Panc1 (cell line): ENCODE results near the gene MADCAM1. TPM values are rescaled to one million over a fixed set of nuclear protein-coding genes. Genes with fewer than 3 reads are reported as not detected.

Experiments used
- ATAC-seq: fragments of 200-7000 bp; cut with Tn5 transposase; 2 replicates; pipeline ENCODE4 v1.9.1; 2020; ENCODE audit warnings: mild to moderate bottlenecking, moderate library complexity
- BruUV-seq: library from RNA; stranded (reverse); fragments of 400-500 nt; replicated peaks from 2 replicates; lab custom pipeline; 2021; lab: Mats Ljungman, UMichigan
- CTCF ChIA-PET: fragments of 300-600 bp; sonication (Branson Sonifier 250); formaldehyde crosslinking; loops from one replicate; lab custom pipeline; 2022; ENCODE audit warnings: antibody characterized with exemption; lab: Charles Lee
- POLR2A ChIA-PET: fragments of 300-600 bp; sonication (Branson Sonifier 250); formaldehyde crosslinking; loops from one replicate; lab custom pipeline; 2022; ENCODE audit warnings: antibody characterized with exemption; lab: Charles Lee
- DNase-seq: peaks from one replicate; pipeline ENCODE4 v3.0.0-alpha.2; 2010; ENCODE audit warnings: low read depth, low spot score
- H3K27ac ChIP-seq: 2 replicates; pipeline ENCODE4 v1.5.1; 2011; ENCODE audit warnings: mild to moderate bottlenecking, low read length, inconsistent platforms
- H3K27me3 ChIP-seq: fragments of 200-500 bp; sonication (Bioruptor generic); 2 replicates; pipeline ENCODE4 v1.6.0; 2014; ENCODE audit warnings: low read length, inconsistent platforms; ENCODE audit not compliant: control insufficient read depth, insufficient read depth
- H3K36me3 ChIP-seq: fragments of 200-500 bp; sonication (Bioruptor generic); 2 replicates; pipeline ENCODE4 v1.5.1; 2014; ENCODE audit warnings: inconsistent platforms, mild to moderate bottlenecking, low read length, moderate library complexity; ENCODE audit not compliant: control insufficient read depth, insufficient read depth
- H3K4me1 ChIP-seq: 2 replicates; pipeline ENCODE4 v1.5.1; 2011; ENCODE audit warnings: inconsistent platforms, mild to moderate bottlenecking, low read length, moderate library complexity; ENCODE audit not compliant: control insufficient read depth, insufficient read depth
- H3K4me3 ChIP-seq, 2 experiments: 2 replicates each; pipeline ENCODE4 v1.5.1; 2011 to 2012; ENCODE audit warnings: low read depth in 2 of 2, low read length in 2 of 2, mild to moderate bottlenecking in 2 of 2, inconsistent platforms in 1 of 2, moderate library complexity in 1 of 2
- H3K9me3 ChIP-seq: fragments of 200-500 bp; sonication (Bioruptor generic); 2 replicates; pipeline ENCODE4 v1.5.1; 2014; ENCODE audit warnings: low read depth, mild to moderate bottlenecking, inconsistent platforms, low read length, moderate library complexity; ENCODE audit not compliant: control insufficient read depth, insufficient read depth
- POLR2AphosphoS5 ChIP-seq: IDR thresholded peaks from 2 replicates; pipeline ENCODE4 v1.6.1; 2012; ENCODE audit warnings: mild to moderate bottlenecking, low read depth, low read length, moderate library complexity
- SIN3A ChIP-seq: IDR thresholded peaks from 2 replicates; pipeline ENCODE4 v1.6.1; 2012; ENCODE audit warnings: low read depth, mild to moderate bottlenecking, low read length, moderate library complexity, borderline replicate concordance; ENCODE audit not compliant: insufficient read depth
- TCF7L2 ChIP-seq: IDR thresholded peaks from 2 replicates; pipeline ENCODE4 v1.6.1; 2011; ENCODE audit warnings: mild to moderate bottlenecking, low read depth, low read length, inconsistent platforms
- in situ Hi-C: cut with HindIII; loops from 2 replicates; pipeline ENCODE4 v1.10.0; 2016; ENCODE audit warnings: low sequenced_read_pairs, low pct_unique_long_range_greater_than_20kb
- intact Hi-C: fragments of 100-400 bp; cut with micrococcal nuclease; formaldehyde crosslinking; loops from one replicate; pipeline ENCODE4 v1.10.0; 2022; ENCODE audit not compliant: unreplicated experiment
- total RNA-seq: library from RNA; stranded (reverse); gene quantifications from one replicate; pipeline ENCODE4 v1.2.1, GENCODE V29; 2021; ENCODE audit not compliant: unreplicated experiment
- TF ChIP-seq, protein P1 (sequence below), 2 experiments: IDR thresholded peaks; 2 replicates each; pipeline ENCODE4 v1.6.1; 2011 to 2012; ENCODE audit warnings: low read depth in 2 of 2, control low read depth in 1 of 2, low read length in 1 of 2, mild to moderate bottlenecking in 1 of 2, moderate library complexity in 1 of 2; ENCODE audit not compliant: insufficient read depth in 1 of 2
- TF ChIP-seq, protein P2 (sequence below): fragments of 450-650 bp; IDR thresholded peaks from 2 replicates; pipeline ENCODE4 v1.5.1; 2017; ENCODE audit warnings: mild to moderate bottlenecking

MADCAM1 gene
- total RNA-seq, 1 experiment from 2014 or later: 0.54 TPM

GRCh38 chr19:518598-519231 is 22.4 kb downstream of the MADCAM1 start:
- ChIA-PET POLR2A (interaction anchor here (0.6 kb wide), 1 partner anchor 1308 kb away, joined by 3 read pairs; no protein-coding TSS in a partner anchor), CTCF (no interaction called here)
- ATAC-seq (no peak; the same call in 1 of the 2 replicates), DNase-seq (no peak)
- TF ChIP-seq, protein P1, sequence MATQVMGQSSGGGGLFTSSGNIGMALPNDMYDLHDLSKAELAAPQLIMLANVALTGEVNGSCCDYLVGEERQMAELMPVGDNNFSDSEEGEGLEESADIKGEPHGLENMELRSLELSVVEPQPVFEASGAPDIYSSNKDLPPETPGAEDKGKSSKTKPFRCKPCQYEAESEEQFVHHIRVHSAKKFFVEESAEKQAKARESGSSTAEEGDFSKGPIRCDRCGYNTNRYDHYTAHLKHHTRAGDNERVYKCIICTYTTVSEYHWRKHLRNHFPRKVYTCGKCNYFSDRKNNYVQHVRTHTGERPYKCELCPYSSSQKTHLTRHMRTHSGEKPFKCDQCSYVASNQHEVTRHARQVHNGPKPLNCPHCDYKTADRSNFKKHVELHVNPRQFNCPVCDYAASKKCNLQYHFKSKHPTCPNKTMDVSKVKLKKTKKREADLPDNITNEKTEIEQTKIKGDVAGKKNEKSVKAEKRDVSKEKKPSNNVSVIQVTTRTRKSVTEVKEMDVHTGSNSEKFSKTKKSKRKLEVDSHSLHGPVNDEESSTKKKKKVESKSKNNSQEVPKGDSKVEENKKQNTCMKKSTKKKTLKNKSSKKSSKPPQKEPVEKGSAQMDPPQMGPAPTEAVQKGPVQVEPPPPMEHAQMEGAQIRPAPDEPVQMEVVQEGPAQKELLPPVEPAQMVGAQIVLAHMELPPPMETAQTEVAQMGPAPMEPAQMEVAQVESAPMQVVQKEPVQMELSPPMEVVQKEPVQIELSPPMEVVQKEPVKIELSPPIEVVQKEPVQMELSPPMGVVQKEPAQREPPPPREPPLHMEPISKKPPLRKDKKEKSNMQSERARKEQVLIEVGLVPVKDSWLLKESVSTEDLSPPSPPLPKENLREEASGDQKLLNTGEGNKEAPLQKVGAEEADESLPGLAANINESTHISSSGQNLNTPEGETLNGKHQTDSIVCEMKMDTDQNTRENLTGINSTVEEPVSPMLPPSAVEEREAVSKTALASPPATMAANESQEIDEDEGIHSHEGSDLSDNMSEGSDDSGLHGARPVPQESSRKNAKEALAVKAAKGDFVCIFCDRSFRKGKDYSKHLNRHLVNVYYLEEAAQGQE (IDR thresholded peaks at IDR 0.05; ENCODE audit: insufficient read depth in 1 of 2, low read depth in 2 of 2, low read length in 1 of 2): no peak
- TF ChIP-seq SIN3A (no peak), POLR2AphosphoS5 (no peak), TCF7L2 (no peak)
- TF ChIP-seq, protein P2, sequence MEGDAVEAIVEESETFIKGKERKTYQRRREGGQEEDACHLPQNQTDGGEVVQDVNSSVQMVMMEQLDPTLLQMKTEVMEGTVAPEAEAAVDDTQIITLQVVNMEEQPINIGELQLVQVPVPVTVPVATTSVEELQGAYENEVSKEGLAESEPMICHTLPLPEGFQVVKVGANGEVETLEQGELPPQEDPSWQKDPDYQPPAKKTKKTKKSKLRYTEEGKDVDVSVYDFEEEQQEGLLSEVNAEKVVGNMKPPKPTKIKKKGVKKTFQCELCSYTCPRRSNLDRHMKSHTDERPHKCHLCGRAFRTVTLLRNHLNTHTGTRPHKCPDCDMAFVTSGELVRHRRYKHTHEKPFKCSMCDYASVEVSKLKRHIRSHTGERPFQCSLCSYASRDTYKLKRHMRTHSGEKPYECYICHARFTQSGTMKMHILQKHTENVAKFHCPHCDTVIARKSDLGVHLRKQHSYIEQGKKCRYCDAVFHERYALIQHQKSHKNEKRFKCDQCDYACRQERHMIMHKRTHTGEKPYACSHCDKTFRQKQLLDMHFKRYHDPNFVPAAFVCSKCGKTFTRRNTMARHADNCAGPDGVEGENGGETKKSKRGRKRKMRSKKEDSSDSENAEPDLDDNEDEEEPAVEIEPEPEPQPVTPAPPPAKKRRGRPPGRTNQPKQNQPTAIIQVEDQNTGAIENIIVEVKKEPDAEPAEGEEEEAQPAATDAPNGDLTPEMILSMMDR: no peak
- intact Hi-C loops: no loop called here
- Histone ChIP-seq H3K27me3 (no peaks in the 10 kb centered on the region), H3K27ac (no peak overlapping the region), H3K9me3 (no peaks in the 10 kb centered on the region), H3K4me3 (no peak overlapping the region), H3K36me3 (no peaks in the 10 kb centered on the region), H3K4me1 (peaks cover 4% of the 10 kb centered on the region; the same call in 1 of the 2 replicates)
- BruUV-seq: no TSS peak
- in situ Hi-C loops: no loop called here

DNA sequence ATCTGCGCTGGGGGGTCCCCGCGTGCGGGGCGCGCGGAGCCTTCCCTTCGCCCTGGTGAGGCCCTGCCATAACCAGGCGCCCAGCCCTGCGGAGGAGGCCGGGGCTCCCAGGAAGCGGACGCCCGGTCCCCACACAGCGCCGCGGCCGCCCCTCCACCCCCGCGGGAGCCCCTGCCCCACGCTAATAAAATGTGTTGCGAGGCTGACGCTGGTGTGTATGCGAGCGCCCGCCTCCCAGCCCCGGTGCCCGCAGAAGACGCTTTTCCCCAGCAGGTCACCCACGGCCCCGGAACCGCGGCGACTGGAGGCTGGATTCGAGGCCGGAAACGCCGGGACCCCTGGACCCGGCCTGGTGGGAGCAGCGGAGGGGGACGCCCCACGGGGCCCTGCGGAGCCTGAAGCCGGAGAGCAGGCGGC is 23.2 kb downstream of the MADCAM1 start:
- ChIA-PET CTCF (no interaction called here), POLR2A (interaction anchor here (0.6 kb wide), 1 partner anchor 1308 kb away, joined by 3 read pairs; no protein-coding TSS in a partner anchor)

More for the DNA sequence above, 23.2 kb downstream of the MADCAM1 start:
- ATAC-seq: no peak
- BruUV-seq: no TSS peak
- H3K36me3 ChIP-seq: no peaks in the 10 kb centered on the region
- DNase-seq: no peak
- no peak overlapping the region for H3K4me3 ChIP-seq
- H3K27me3 ChIP-seq: no peaks in the 10 kb centered on the region
- TF ChIP-seq POLR2AphosphoS5 (no peak), TCF7L2 (no peak), SIN3A (no peak)
- TF ChIP-seq, protein P1 (IDR thresholded peaks at IDR 0.05; ENCODE audit: insufficient read depth in 1 of 2, low read depth in 2 of 2, low read length in 1 of 2): no peak
- TF ChIP-seq, protein P2: no peak
- intact Hi-C loops: no loop called here
- peaks cover 8% of the 10 kb centered on the region for H3K4me1 ChIP-seq
- no peaks in the 10 kb centered on the region for H3K9me3 ChIP-seq
- in situ Hi-C loops: no loop called here
- no peak overlapping the region for H3K27ac ChIP-seq
